Nephron (organoid): Measurements from ENCODE around the gene GPR132.
"Not testable (repeated sequence)": the region's sequence is repeated elsewhere in the genome, so short reads cannot be mapped to it uniquely, and the experiment has no call there.

Experiments used
- H3K27ac Mint-ChIP-seq, 3 experiments: 2 replicates each; pipeline ENCODE4 v1.8.0; 2020; ENCODE audit warnings: mixed read lengths in 3 of 3, mild to moderate bottlenecking in 2 of 3, moderate library complexity in 1 of 3
- H3K27me3 Mint-ChIP-seq: 2 replicates; pipeline ENCODE4 v1.8.0; 2021; ENCODE audit warnings: low read depth, mild to moderate bottlenecking, moderate library complexity, mixed read lengths
- H3K36me3 Mint-ChIP-seq: 2 replicates; pipeline ENCODE4 v1.8.0; 2020; ENCODE audit warnings: low read depth, mixed read lengths
- H3K4me1 Mint-ChIP-seq: 2 replicates; pipeline ENCODE4 v1.8.0; 2020; ENCODE audit warnings: mixed read lengths
- H3K4me3 Mint-ChIP-seq, 3 experiments: 2 replicates each; pipeline ENCODE4 v1.8.0; 2020; ENCODE audit warnings: mild to moderate bottlenecking in 3 of 3, mixed read lengths in 3 of 3, moderate library complexity in 2 of 3
- H3K9me3 Mint-ChIP-seq: 2 replicates; pipeline ENCODE4 v1.8.0; 2020; ENCODE audit warnings: mixed read lengths
- TF ChIP-seq, protein P1 (sequence below), 3 experiments: fragments of 200-600 bp; sonication (generic); IDR thresholded peaks; one replicate each; pipeline ENCODE4 v1.5.0; 2021; ENCODE audit warnings: antibody characterized with exemption in 3 of 3; ENCODE audit not compliant: unreplicated experiment in 3 of 3

Gene GPR132

DNA sequence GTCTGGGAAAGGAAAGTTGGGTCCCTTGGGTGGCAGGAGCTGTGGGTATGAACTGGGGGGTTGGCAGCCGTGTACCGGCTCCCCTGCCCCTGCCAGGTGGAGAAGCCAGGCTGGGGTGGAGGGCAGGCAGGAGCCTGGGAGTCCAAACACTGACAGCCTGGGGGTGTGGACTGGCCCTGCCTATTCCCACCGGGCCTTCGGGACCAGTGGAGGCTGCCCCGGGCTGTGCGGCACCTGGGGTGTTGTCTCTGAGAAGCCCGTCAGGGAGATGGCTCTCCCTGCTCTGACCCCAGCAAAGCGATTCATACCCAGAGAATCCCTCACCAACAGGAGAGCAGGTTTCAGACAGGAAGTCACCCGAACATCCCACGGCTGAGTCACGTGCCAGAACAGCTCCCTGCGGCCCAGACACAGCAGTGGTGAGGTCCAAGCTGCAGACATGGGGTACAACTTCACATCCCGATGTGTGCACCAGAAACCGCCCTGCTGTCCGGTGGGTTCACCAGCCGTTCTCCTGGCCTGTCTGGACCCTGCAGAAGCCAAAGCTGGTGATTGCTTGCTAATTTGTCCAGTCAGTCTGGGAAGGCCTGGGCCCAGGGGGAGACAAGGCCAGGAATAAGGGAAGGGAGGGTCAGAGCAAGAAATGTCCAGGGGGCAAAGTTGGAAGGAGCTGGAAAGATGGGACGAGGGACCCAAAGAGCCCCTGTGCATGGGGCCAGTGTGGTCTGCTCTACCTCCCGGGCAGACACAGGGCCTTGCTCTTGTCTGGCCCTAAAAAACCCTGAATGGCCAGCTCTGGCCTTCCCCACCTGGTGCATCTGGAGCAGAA is 2.1 kb upstream of the GPR132 start:
- TF ChIP-seq, protein P1, sequence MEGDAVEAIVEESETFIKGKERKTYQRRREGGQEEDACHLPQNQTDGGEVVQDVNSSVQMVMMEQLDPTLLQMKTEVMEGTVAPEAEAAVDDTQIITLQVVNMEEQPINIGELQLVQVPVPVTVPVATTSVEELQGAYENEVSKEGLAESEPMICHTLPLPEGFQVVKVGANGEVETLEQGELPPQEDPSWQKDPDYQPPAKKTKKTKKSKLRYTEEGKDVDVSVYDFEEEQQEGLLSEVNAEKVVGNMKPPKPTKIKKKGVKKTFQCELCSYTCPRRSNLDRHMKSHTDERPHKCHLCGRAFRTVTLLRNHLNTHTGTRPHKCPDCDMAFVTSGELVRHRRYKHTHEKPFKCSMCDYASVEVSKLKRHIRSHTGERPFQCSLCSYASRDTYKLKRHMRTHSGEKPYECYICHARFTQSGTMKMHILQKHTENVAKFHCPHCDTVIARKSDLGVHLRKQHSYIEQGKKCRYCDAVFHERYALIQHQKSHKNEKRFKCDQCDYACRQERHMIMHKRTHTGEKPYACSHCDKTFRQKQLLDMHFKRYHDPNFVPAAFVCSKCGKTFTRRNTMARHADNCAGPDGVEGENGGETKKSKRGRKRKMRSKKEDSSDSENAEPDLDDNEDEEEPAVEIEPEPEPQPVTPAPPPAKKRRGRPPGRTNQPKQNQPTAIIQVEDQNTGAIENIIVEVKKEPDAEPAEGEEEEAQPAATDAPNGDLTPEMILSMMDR (IDR thresholded peaks at IDR 0.05; ENCODE audit: unreplicated experiment in 3 of 3) = no peak
- no peak overlapping the region for H3K27ac Mint-ChIP-seq
- peaks cover 26% of the 10 kb centered on the region for H3K27me3 Mint-ChIP-seq
- no peak overlapping the region for H3K4me3 Mint-ChIP-seq
- no peaks in the 10 kb centered on the region for H3K9me3 Mint-ChIP-seq
- no peaks in the 10 kb centered on the region for H3K36me3 Mint-ChIP-seq
- no peaks in the 10 kb centered on the region for H3K4me1 Mint-ChIP-seq

- H3K9me3 Mint-ChIP-seq = no peaks in the 10 kb centered on the region
- no peak overlapping the region for H3K27ac Mint-ChIP-seq
- H3K27me3 Mint-ChIP-seq = peaks cover 19% of the 10 kb centered on the region
- no peak overlapping the region for H3K4me3 Mint-ChIP-seq
- TF ChIP-seq, protein P1 (IDR thresholded peaks at IDR 0.05; ENCODE audit: unreplicated experiment in 3 of 3) = no peak
- no peaks in the 10 kb centered on the region for H3K4me1 Mint-ChIP-seq
- H3K36me3 Mint-ChIP-seq = no peaks in the 10 kb centered on the region
These were observed 1.2 kb upstream of the GPR132 start for GRCh38 chr14:105066240-105067071.

GRCh38 chr14:105064721-105065143 is 498 bp downstream of the GPR132 start:
- TF ChIP-seq, protein P1 (IDR thresholded peaks at IDR 0.05; ENCODE audit: unreplicated experiment in 3 of 3) = no peak
- Mint-ChIP-seq H3K4me1 (peaks cover under 1% of the 10 kb centered on the region), H3K27me3 (peaks cover 10% of the 10 kb centered on the region), H3K9me3 (no peaks in the 10 kb centered on the region), H3K4me3 (no peak overlapping the region), H3K27ac (peak overlapping the region in 2 of 3 experiments; percentile 28 to 70), H3K36me3 (no peaks in the 10 kb centered on the region)

DNA sequence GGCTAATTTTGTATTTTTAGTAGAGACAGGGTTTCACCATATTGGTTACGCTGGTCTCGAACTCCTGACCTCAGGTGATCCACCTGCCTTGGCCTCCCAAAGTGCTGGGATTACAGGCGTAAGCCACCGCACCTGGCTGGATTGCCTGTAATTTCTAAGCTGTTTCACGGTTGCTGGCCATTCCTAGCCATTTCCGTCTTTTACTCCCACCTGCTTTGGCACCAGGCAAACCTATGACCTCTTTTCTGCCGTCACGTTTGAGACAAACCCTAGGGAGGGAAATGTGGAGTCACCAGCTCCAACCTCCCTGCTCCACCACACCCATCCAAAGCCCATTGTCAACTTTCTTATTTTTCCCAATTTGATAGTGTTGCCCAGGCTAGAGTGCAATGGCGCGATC is 1.2 kb downstream of the GPR132 start:
- no peaks in the 10 kb centered on the region for H3K36me3 Mint-ChIP-seq
- peak overlapping the region in 1 of 3 experiments; percentile 30 for H3K27ac Mint-ChIP-seq
- H3K9me3 Mint-ChIP-seq = no peaks in the 10 kb centered on the region
- peaks cover 8% of the 10 kb centered on the region for H3K4me1 Mint-ChIP-seq
- H3K4me3 Mint-ChIP-seq = no peak overlapping the region
- TF ChIP-seq, protein P1 (IDR thresholded peaks at IDR 0.05; ENCODE audit: unreplicated experiment in 3 of 3) = no peak
- H3K27me3 Mint-ChIP-seq = peaks cover 14% of the 10 kb centered on the region

DNA sequence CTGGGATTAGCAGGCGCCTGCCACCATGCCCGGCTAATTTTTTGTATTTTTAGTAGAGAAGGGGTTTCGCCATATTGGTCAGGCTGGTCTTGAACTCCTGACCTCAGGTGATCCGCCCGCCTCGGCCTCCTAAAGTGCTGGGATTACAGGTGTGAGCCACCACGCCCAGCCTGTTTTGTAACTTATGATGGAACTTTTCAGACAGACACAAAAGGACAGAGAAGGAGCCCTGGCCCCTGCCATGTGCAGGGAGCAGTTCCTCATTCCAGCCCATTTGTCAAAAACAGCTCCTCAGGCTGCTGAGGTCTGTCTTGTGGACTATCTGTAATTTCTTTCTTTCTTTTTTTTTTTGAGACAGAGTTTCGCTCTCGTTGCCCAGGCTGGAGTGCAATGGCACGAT is 1.7 kb downstream of the GPR132 start:
- not testable (repeated sequence) for H3K9me3 Mint-ChIP-seq, H3K36me3 Mint-ChIP-seq, H3K27ac Mint-ChIP-seq, H3K4me1 Mint-ChIP-seq, H3K4me3 Mint-ChIP-seq
- H3K27me3 Mint-ChIP-seq = peaks cover 15% of the 10 kb centered on the region

DNA sequence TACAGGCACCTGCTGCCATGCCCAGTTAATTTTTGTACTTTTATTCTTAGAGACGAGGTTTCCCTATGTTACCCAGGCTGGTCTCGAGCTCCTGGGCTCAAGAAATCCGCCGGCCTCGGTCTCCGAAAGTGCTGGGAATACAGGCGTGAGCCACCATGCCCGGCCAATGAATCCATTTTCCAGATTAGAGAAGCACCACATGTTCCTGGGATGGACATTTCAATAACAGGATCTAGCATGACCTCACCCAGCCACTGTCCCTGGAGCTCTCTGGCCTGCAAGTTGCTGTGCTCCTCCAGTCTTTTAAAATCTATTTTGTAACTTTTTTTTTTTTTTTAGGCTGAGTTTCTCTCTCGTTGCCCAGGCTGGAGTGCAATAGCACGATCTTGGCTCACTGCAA is 2.2 kb downstream of the GPR132 start:
- no peak overlapping the region for H3K4me3 Mint-ChIP-seq
- H3K36me3 Mint-ChIP-seq = no peaks in the 10 kb centered on the region
- peaks cover 15% of the 10 kb centered on the region for H3K27me3 Mint-ChIP-seq
- TF ChIP-seq, protein P1 (IDR thresholded peaks at IDR 0.05; ENCODE audit: unreplicated experiment in 3 of 3) = no peak
- H3K4me1 Mint-ChIP-seq = peaks cover 14% of the 10 kb centered on the region
- H3K27ac Mint-ChIP-seq = peak overlapping the region in 1 of 3 experiments; percentile 21
- no peaks in the 10 kb centered on the region for H3K9me3 Mint-ChIP-seq
